Stimulated activated CD8-positive, alpha-beta memory T cell treated with anti-CD3 and anti-CD28 coated beads, Interleukin-15, amount 100 ng/mL, for 4 hours (primary cell): ENCODE measurements around the gene RIOX2.

Source experiments
- DNase-seq, 2 donors: peaks; one replicate each; pipeline ENCODE4 v3.0.0-alpha.2; 2020; ENCODE audit warnings: low read depth in 2 of 2

RIOX2 gene

GRCh38 chr3:97990624-97991292 is 18.5 kb upstream of the RIOX2 start:
- DNase-seq = no peak

GRCh38 chr3:97988784-97989568 is 16.7 kb upstream of the RIOX2 start:
- no peak for DNase-seq

- DNase-seq = no peak
Measured at GRCh38 chr3:97987306-97987705, 15.1 kb upstream of the RIOX2 start.

- DNase-seq = no peak
Measured at GRCh38 chr3:97983933-97984491, 11.8 kb upstream of the RIOX2 start.

- no peak for DNase-seq
Measured at GRCh38 chr3:97981886-97982285, 9.7 kb upstream of the RIOX2 start.

- no peak for DNase-seq
Measured at GRCh38 chr3:97979610-97980009, 7.4 kb upstream of the RIOX2 start.

GRCh38 chr3:97975466-97975865 is 3.2 kb upstream of the RIOX2 start:
- no peak for DNase-seq

GRCh38 chr3:97974996-97975395 is 2.8 kb upstream of the RIOX2 start:
- no peak for DNase-seq

- no peak for DNase-seq
Measured at GRCh38 chr3:97972976-97973375, 745 bp upstream of the RIOX2 start.

- no peak for DNase-seq
Measured at GRCh38 chr3:97970956-97971620, 1.1 kb downstream of the RIOX2 start.

- DNase-seq = no peak
Measured at GRCh38 chr3:97970156-97970555, 2.1 kb downstream of the RIOX2 start.

- DNase-seq = no peak
Measured at GRCh38 chr3:97969541-97969940, 2.7 kb downstream of the RIOX2 start.

GRCh38 chr3:97968376-97968775 is 3.9 kb downstream of the RIOX2 start:
- no peak for DNase-seq

GRCh38 chr3:97967966-97968365 is 4.3 kb downstream of the RIOX2 start:
- no peak for DNase-seq

- no peak for DNase-seq
Measured at GRCh38 chr3:97960993-97961766, 11.1 kb downstream of the RIOX2 start.

- DNase-seq = no peak
Measured at GRCh38 chr3:97960551-97960950, 11.7 kb downstream of the RIOX2 start.

- DNase-seq = no peak
Measured at GRCh38 chr3:97959872-97960271, 12.4 kb downstream of the RIOX2 start.

- no peak for DNase-seq
Measured at GRCh38 chr3:97958796-97959195, 13.4 kb downstream of the RIOX2 start.

- DNase-seq = no peak
Measured at GRCh38 chr3:97958396-97958795, 13.8 kb downstream of the RIOX2 start.

- DNase-seq = no peak
Measured at GRCh38 chr3:97957617-97958311, 14.5 kb downstream of the RIOX2 start.

- no peak for DNase-seq
Measured at GRCh38 chr3:97956051-97956450, 16.2 kb downstream of the RIOX2 start.
